H9 (cell line): ENCODE measurements around the gene LRRN1. TPM values are rescaled to one million over a fixed set of nuclear protein-coding genes. Genes with fewer than 3 reads are reported as not detected.

Experiments
- DNase-seq: peaks from one replicate; pipeline ENCODE4 v3.0.0-alpha.2; 2017
- H2AFZ ChIP-seq: one replicate; pipeline ENCODE4 v1.6.1; 2013; ENCODE audit warnings: mild to moderate bottlenecking, low read length, control low read depth, moderate library complexity
- H2AK5ac ChIP-seq: 2 replicates; pipeline ENCODE4 v1.6.1; 2013; ENCODE audit warnings: low read length, control low read depth, mixed read lengths; ENCODE audit not compliant: insufficient read length
- H2BK120ac ChIP-seq: one replicate; pipeline ENCODE4 v1.6.1; 2013; ENCODE audit warnings: low read depth, mild to moderate bottlenecking, low read length, control low read depth, inconsistent platforms; ENCODE audit not compliant: poor library complexity, severe bottlenecking
- H2BK12ac ChIP-seq: 2 replicates; pipeline ENCODE4 v1.6.1; 2013; ENCODE audit warnings: low read length, control low read depth, mixed read lengths, low read depth; ENCODE audit not compliant: insufficient read length
- H2BK15ac ChIP-seq: 2 replicates; pipeline ENCODE4 v1.6.1; 2013; ENCODE audit warnings: low read depth, low read length, control low read depth
- H2BK20ac ChIP-seq: one replicate; pipeline ENCODE4 v1.6.1; 2013; ENCODE audit warnings: low read depth, mild to moderate bottlenecking, low read length, control low read depth, inconsistent platforms; ENCODE audit not compliant: poor library complexity, severe bottlenecking
- H2BK5ac ChIP-seq: 2 replicates; pipeline ENCODE4 v1.6.1; 2013; ENCODE audit warnings: low read length, control low read depth, mixed read lengths; ENCODE audit not compliant: insufficient read length
- H3K14ac ChIP-seq: 2 replicates; pipeline ENCODE4 v1.6.1; 2013; ENCODE audit warnings: low read length, control low read depth; ENCODE audit not compliant: insufficient read depth
- H3K18ac ChIP-seq: 2 replicates; pipeline ENCODE4 v1.6.1; 2013; ENCODE audit warnings: low read depth, mild to moderate bottlenecking, mixed read lengths, low read length, control low read depth; ENCODE audit not compliant: insufficient read length
- H3K23ac ChIP-seq: 2 replicates; pipeline ENCODE4 v1.6.1; 2013; ENCODE audit warnings: low read length, control low read depth, mixed read lengths, low read depth; ENCODE audit not compliant: insufficient read length
- H3K23me2 ChIP-seq: 2 replicates; pipeline ENCODE4 v1.6.1; 2013; ENCODE audit warnings: low read depth, mild to moderate bottlenecking, mixed read lengths, low read length, control low read depth; ENCODE audit not compliant: insufficient read length, poor library complexity, severe bottlenecking
- H3K27ac ChIP-seq: 2 replicates; pipeline ENCODE4 v1.5.1; 2013; ENCODE audit warnings: low read length, control low read depth, mixed read lengths, low read depth; ENCODE audit not compliant: insufficient read length
- H3K27me3 ChIP-seq: 2 replicates; pipeline ENCODE4 v1.6.1; 2013; ENCODE audit warnings: low read length, control low read depth, inconsistent platforms; ENCODE audit not compliant: insufficient read depth
- H3K4ac ChIP-seq: 2 replicates; pipeline ENCODE4 v1.6.1; 2013; ENCODE audit warnings: low read depth, mild to moderate bottlenecking, control low read depth, inconsistent platforms, low read length, moderate library complexity
- H3K4me1 ChIP-seq: 2 replicates; pipeline ENCODE4 v1.6.1; 2013; ENCODE audit warnings: low read length, control low read depth, inconsistent platforms; ENCODE audit not compliant: insufficient read depth
- H3K4me2 ChIP-seq: 2 replicates; pipeline ENCODE4 v1.6.1; 2013; ENCODE audit warnings: low read length, control low read depth, mixed read lengths; ENCODE audit not compliant: insufficient read length, insufficient read depth
- H3K56ac ChIP-seq: 2 replicates; pipeline ENCODE4 v1.6.1; 2013; ENCODE audit warnings: low read depth, mild to moderate bottlenecking, mixed read lengths, low read length, control low read depth; ENCODE audit not compliant: insufficient read length
- H3K79me1 ChIP-seq: 2 replicates; pipeline ENCODE4 v1.6.1; 2013; ENCODE audit warnings: low read depth, mild to moderate bottlenecking, moderate library complexity, low read length, control low read depth, inconsistent platforms; ENCODE audit not compliant: insufficient read depth, poor library complexity, severe bottlenecking
- H3K79me2 ChIP-seq: 2 replicates; pipeline ENCODE4 v1.6.1; 2013; ENCODE audit warnings: low read length, control low read depth, inconsistent platforms; ENCODE audit not compliant: insufficient read depth
- H3K9ac ChIP-seq: 2 replicates; pipeline ENCODE4 v1.6.1; 2013; ENCODE audit warnings: low read length, control low read depth, mixed read lengths; ENCODE audit not compliant: insufficient read length; ENCODE audit errors: extremely low read depth
- H3K9me3 ChIP-seq: one replicate; pipeline ENCODE4 v1.6.1; 2013; ENCODE audit warnings: low read depth, low read length, inconsistent platforms; ENCODE audit not compliant: control insufficient read depth
- H3T11ph ChIP-seq: one replicate; pipeline ENCODE4 v1.6.1; 2013; ENCODE audit warnings: mild to moderate bottlenecking, low read length, control low read depth, inconsistent platforms
- H4K20me1 ChIP-seq: one replicate; pipeline ENCODE4 v1.6.1; 2013; ENCODE audit not compliant: control insufficient read depth, insufficient read length, insufficient read depth
- H4K5ac ChIP-seq: 2 replicates; pipeline ENCODE4 v1.6.1; 2013; ENCODE audit warnings: low read depth, mild to moderate bottlenecking, mixed read lengths, low read length, control low read depth; ENCODE audit not compliant: insufficient read length
- H4K8ac ChIP-seq: replicated peaks from 2 replicates; pipeline ENCODE4 v1.6.1; 2013; ENCODE audit warnings: low read length, control low read depth, mixed read lengths, low read depth; ENCODE audit not compliant: insufficient read length
- H4K91ac ChIP-seq: 2 replicates; pipeline ENCODE4 v1.6.1; 2013; ENCODE audit warnings: low read depth, mild to moderate bottlenecking, moderate library complexity, mixed read lengths, low read length, control low read depth; ENCODE audit not compliant: insufficient read length
- H3K27ac Mint-ChIP-seq, 3 experiments: 2 replicates in 2 of 3; 3 replicates in 1 of 3; pipeline ENCODE4 v1.8.0; 2020 to 2021; ENCODE audit warnings: mixed read lengths in 3 of 3, mild to moderate bottlenecking in 1 of 3, moderate library complexity in 1 of 3
- H3K27me3 Mint-ChIP-seq: 2 replicates; pipeline ENCODE4 v1.8.0; 2021; ENCODE audit warnings: low read depth, mild to moderate bottlenecking, moderate library complexity, mixed read lengths
- H3K36me3 Mint-ChIP-seq, 3 experiments: 2 replicates in 2 of 3; 3 replicates in 1 of 3; pipeline ENCODE4 v1.8.0; 2020 to 2021; ENCODE audit warnings: low read depth in 3 of 3, mixed read lengths in 3 of 3; ENCODE audit not compliant: insufficient read depth in 1 of 3
- H3K4me1 Mint-ChIP-seq, 2 experiments: 2 replicates each; pipeline ENCODE4 v1.8.0; 2020; ENCODE audit warnings: mixed read lengths in 2 of 2
- H3K4me3 Mint-ChIP-seq, 2 experiments: 2 replicates in 1 of 2; 3 replicates in 1 of 2; pipeline ENCODE4 v1.8.0; 2020 to 2021; ENCODE audit warnings: mild to moderate bottlenecking in 2 of 2, mixed read lengths in 2 of 2, moderate library complexity in 1 of 2
- H3K9me3 Mint-ChIP-seq, 2 experiments: 2 replicates in 1 of 2; 3 replicates in 1 of 2; pipeline ENCODE4 v1.8.0; 2020; ENCODE audit warnings: mild to moderate bottlenecking in 2 of 2, mixed read lengths in 2 of 2, moderate library complexity in 1 of 2
- WGBS: extraction: QIAGEN DNeasy Blood & Tissue Kit; methylation state at CpG from one replicate; pipeline ENCODE4 v1.1.7; 2013; ENCODE audit warnings: missing lambda C conversion rate, low lambda C conversion rate, mixed read lengths; ENCODE audit not compliant: insufficient read length; ENCODE audit errors: extremely low coverage; 5-methylcytosine and 5-hydroxymethylcytosine counted together
- total RNA-seq: library from RNA; stranded (reverse); gene quantifications from 2 replicates; pipeline ENCODE4 v1.2.1, GENCODE V29; 2021
- TF ChIP-seq, protein P1 (sequence below): fragments of 200-600 bp; sonication (generic); conservative IDR thresholded peaks from 3 replicates; pipeline ENCODE4 v1.8.0; 2021; ENCODE audit warnings: antibody characterized with exemption, mild to moderate bottlenecking

LRRN1 gene
- total RNA-seq, 1 experiment from 2014 or later, result 269 TPM

DNA sequence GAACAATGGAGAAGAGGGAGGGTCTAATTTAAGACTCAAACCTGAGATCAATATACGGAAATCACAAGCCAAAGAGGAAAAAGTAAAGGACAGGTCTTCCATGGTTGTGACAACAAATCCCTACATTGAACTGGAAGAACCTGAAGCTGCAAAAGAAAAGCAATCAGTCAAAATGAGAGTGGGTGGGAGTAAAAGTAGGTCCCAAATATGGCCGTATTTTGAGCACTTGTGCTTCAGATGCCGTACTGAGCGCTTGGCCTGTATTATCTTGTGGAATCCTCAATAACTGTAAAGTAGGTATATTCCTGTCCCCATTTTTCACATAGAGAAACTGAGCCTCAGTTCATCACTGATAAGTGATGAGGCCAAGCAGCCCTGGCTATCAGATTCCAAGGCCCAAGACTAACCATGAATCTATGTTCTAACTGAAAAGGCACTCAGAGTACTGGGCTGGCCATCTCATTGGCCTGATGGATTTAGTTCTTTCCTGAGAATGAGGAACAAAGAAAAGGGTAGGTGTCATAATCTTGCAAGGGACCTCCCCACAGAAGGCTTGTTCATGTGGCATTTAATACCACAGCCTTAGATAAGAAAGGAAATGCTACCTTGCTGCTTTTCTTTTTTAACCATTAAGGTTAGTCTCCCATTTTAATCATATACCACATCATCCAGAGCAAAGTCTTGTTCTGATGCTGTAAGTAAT is 52.5 kb downstream of the LRRN1 start:
- no peak overlapping the region for H3K9ac ChIP-seq
- no peaks in the 10 kb centered on the region for H3K79me2 ChIP-seq
- H2BK12ac ChIP-seq, result no peak overlapping the region
- peaks cover 2 to 15% (median 12%) of the 10 kb centered on the region in 3 experiments; a peak in 6 of 7 replicates for H3K36me3 Mint-ChIP-seq
- H3K27me3 Mint-ChIP-seq, result no peaks in the 10 kb centered on the region
- DNase-seq, result no peak
- H3K27ac ChIP-seq, result no peak overlapping the region
- H3K4ac ChIP-seq, result no peak overlapping the region
- no peak overlapping the region for H3K14ac ChIP-seq
- H3K79me1 ChIP-seq, result no peaks in the 10 kb centered on the region
- no peak overlapping the region for H4K91ac ChIP-seq
- no peak overlapping the region for H2AFZ ChIP-seq
- no peak overlapping the region for H2AK5ac ChIP-seq
- H3K9me3 Mint-ChIP-seq, result no peaks in the 10 kb centered on the region
- H3K18ac ChIP-seq, result no peak overlapping the region
- no peak overlapping the region for H3K4me3 Mint-ChIP-seq
- H3K9me3 ChIP-seq, result no peaks in the 10 kb centered on the region
- H4K8ac ChIP-seq, result no peak overlapping the region
- H3K4me2 ChIP-seq, result no peak overlapping the region
- no peak overlapping the region for H2BK20ac ChIP-seq
- no peak overlapping the region for H3T11ph ChIP-seq
- no peak overlapping the region for H2BK15ac ChIP-seq
- H3K27me3 ChIP-seq, result no peaks in the 10 kb centered on the region
- no peak overlapping the region for H3K56ac ChIP-seq
- peaks cover 38 to 41% of the 10 kb centered on the region in 2 experiments for H3K4me1 Mint-ChIP-seq
- TF ChIP-seq, protein P1, sequence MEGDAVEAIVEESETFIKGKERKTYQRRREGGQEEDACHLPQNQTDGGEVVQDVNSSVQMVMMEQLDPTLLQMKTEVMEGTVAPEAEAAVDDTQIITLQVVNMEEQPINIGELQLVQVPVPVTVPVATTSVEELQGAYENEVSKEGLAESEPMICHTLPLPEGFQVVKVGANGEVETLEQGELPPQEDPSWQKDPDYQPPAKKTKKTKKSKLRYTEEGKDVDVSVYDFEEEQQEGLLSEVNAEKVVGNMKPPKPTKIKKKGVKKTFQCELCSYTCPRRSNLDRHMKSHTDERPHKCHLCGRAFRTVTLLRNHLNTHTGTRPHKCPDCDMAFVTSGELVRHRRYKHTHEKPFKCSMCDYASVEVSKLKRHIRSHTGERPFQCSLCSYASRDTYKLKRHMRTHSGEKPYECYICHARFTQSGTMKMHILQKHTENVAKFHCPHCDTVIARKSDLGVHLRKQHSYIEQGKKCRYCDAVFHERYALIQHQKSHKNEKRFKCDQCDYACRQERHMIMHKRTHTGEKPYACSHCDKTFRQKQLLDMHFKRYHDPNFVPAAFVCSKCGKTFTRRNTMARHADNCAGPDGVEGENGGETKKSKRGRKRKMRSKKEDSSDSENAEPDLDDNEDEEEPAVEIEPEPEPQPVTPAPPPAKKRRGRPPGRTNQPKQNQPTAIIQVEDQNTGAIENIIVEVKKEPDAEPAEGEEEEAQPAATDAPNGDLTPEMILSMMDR, result no peak
- H4K20me1 ChIP-seq, result no peaks in the 10 kb centered on the region
- peaks cover 3% of the 10 kb centered on the region; the same call in 1 of the 2 replicates for H3K4me1 ChIP-seq
- WGBS, result no CpG with 5 or more reads among the region's 4 CpGs
- H4K5ac ChIP-seq, result no peak overlapping the region
- H3K23me2 ChIP-seq, result no peaks in the 10 kb centered on the region
- H2BK5ac ChIP-seq, result no peak overlapping the region
- no peak overlapping the region for H3K23ac ChIP-seq
- no peak overlapping the region for H2BK120ac ChIP-seq
- H3K27ac Mint-ChIP-seq, result no peak overlapping the region; a peak in 1 of 7 replicates
